Measurements from ENCODE around the gene FIBP. TPM values are rescaled to one million over a fixed set of nuclear protein-coding genes. Genes with fewer than 3 reads are reported as not detected.

FIBP gene
- total and polyA plus RNA-seq, 2 of the 4 experiments (the other 2 are of a cell fraction): 141 to 182 TPM

- TF ChIP-seq ELK1 (IDR thresholded peaks at IDR 0.05; ENCODE audit: borderline replicate concordance, low read depth, low read length) (no peak), FOS (IDR thresholded peaks at IDR 0.05; ENCODE audit: low read depth, low read length) (no peak), RCOR1 (IDR thresholded peaks at IDR 0.05; ENCODE audit: insufficient replicate concordance, low read length) (no peak), POLR2A (IDR thresholded peaks at IDR 0.05; ENCODE audit: low read depth, low read length) (no peak), SMC3 (IDR thresholded peaks at IDR 0.05; ENCODE audit: low read depth, low read length) (no peak), NFE2L2 (IDR thresholded peaks at IDR 0.05; ENCODE audit: low read depth, low read length) (no peak)
Observed at GRCh38 chr11:65857500-65857852, 30.8 kb downstream of the FIBP start (continued).
